A172 (cell line): ENCODE results near the gene UNC13B. TPM values are rescaled to one million over a fixed set of nuclear protein-coding genes. Genes with fewer than 3 reads are reported as not detected.

Experiments
- DNase-seq: peaks from one replicate; pipeline ENCODE4 v3.0.0-alpha.2; 2015; ENCODE audit warnings: low spot score
- total RNA-seq: library from RNA; depleted of rRNA; stranded (reverse); fragments of >200 nt; shearing (Covaris generic); gene quantifications from 2 replicates; pipeline ENCODE4 v1.2.3, GENCODE V29; 2014

The UNC13B gene
- total RNA-seq, 1 experiment from 2014 or later, result 6.7 TPM

GRCh38 chr9:35333551-35333950, 171.7 kb downstream of the UNC13B start:
- peak; percentile 3 for DNase-seq

DNA sequence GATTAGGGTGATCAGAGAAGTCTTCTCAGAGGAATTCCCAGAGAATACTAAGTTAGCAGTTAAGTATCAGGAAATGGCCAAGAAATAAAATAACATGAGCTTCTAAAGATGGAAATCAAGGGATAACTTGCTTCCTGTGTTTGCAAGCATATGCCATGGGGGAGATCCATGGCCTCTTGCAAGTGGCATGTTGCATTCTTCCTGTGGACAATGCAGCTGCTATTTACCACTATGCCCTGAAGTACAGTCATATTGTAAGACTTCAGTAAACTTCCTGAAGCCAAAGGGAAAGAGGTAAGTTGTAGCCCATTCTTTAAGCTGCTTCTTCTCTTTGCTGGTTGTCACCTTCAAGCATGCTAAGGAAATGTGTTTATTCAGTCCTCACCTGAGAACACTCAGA, 173.4 kb downstream of the UNC13B start:
- DNase-seq, result no peak

DNA sequence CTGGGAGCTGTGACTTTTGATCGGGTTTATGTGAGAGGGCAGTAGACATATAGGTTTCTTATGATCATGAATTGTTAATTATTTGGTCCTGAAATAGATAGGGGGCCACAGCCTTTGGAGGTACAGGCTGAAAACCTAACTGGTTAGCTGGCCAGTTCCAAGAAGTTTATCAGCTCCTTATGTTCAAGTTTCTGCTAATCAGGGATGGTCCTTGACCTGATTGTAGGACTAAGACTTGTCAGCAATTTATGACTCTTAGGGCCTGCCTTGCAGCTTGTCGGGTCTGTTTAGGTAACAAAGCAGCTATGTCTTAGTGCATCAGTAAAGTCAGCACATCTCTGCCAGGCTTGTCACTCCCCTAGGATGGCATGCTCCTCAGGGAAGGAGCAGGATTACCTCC, 176.3 kb downstream of the UNC13B start:
- DNase-seq, result no peak

DNA sequence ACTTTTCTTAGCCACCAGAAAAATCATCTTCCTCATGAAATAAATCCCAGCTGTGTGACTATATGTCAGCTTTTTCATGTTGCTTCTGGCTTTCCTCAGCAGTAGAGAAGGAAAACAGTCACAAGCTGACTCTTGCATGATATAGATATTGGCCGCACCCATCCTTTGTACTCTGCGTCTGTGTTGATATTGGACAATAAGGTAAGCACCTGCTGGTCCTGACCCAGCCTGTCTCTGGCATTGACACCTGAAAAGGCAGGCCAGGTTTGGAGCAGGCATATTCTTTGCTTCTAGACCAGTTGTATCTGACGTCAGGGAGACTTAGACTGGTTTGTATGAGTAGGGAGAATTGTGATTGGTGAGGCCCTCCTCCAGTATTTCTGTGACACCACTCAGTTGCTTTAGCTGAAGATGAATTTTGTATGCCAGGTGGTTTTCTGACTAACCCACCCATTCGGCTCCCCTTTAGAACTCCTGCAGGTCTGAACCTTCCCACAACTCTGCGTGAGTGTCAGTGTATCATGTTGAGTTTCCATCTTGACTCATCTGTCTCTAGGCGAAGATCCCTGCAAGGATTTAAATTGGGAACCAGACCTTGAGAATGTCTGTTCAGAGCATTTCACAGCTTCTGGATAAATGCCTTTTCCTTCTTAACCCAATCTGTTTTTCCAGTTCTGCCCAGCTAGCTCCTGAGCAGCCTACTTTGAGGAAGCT, 176.9 kb downstream of the UNC13B start:
- no peak for DNase-seq

DNA sequence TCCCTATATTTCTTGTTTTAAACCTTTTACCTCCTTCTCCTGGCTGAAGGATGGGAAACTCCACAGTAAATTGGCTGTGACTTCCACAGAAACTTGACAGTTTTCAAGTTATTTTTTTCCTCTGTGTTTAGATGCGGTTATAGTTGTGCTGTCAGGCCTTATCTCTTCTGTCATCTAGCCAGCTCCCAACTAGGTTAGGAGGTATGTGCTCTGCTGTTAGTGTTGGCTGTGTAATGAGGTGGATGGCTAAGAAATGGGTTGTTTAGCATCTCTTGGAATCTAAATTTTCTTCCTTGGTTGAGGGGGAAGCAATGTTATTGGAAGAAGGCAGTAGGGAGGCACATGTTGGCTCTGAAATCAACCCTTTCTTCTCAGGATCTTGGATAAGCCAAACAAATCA, 178.2 kb downstream of the UNC13B start:
- no peak for DNase-seq

GRCh38 chr9:35341021-35341420, 179.2 kb downstream of the UNC13B start:
- DNase-seq, result no peak

GRCh38 chr9:35341585-35341984, 179.8 kb downstream of the UNC13B start:
- DNase-seq, result no peak

DNA sequence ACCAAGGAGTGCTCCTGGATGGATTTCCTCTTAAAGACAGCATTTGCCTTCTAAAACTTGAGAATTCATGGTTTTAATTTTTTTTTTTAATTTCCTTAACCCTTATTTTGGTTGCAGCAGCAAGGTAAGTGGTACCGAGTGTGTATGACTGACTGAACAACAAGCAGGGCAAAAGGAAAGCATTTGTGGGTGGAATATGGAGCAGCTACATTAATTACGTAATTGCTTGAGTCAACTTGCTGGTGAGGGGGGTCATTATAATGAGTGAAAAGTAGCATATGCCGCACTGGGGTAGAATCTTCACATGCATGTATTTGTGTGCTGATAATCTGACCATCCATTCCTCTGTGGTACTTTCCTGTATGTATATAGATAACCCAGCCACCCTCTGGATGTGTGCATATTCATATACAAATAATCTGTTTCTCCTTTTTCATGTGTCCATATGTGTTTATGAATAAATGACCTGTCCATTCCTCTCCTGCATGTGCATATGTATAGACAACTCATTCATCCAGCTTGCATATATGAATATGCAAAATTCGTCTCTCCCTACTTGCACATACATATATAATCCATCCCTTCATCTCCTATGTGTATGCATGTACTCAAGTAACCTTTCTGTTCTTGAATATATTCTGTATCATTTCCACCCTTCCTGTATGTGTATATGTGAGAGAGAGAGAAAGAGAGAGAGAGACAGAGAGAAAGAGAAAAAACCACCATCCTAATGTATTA, 180.6 kb downstream of the UNC13B start:
- no peak for DNase-seq

DNA sequence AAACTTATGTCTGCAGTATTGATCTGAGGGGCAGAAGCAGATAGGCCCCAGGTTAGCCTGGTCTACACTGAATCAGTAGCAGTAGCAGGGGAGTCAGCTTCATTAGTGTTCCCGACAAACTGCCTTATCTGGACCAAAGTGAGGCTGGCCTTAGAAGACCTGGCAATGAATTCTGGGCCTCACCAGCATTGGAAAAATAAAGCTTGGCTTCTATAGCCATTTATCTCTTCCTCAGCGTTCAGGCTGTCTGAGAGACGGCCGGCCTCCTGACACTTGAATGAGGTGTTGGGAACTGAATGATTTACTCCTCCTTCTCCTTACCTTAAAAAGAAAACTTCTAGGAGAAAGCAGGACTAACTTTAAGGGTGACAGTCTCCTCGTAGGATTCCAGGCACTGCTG, 186.3 kb downstream of the UNC13B start:
- DNase-seq, result no peak

DNA sequence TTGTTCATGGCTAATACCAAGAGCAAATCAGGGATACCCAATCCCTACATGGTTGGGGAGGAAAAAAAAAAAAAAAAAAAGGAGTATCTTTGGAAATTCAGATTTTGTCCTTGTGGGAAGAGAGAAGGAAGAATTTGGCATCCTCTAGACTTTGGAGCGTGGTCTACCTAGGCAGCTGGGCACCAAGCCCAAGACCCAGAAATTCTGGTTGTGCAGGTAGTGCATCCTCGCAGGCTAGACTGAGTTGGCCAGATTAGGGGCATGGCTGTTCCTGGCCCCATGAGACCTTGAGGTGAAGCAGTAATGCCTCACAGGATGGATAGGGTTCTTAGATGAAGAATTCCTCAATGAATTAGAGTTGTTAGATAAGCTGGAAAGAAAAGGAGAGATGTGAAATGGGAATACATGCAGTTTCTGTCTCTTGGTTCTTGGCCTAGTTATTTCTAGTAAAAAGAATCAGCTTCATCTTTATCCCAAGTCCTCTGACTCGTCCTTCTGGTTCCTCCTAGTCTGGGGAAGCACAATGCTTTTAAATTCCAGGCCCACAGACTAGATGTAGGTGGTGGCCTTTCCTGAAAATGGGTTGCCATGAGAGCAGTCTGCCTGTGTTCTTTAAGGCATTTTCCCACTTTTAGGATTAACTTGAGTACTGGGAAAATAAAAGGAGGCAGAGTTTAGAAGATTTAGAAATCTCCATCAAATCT, 187.6 kb downstream of the UNC13B start:
- no peak for DNase-seq

GRCh38 chr9:35350212-35350611, 188.4 kb downstream of the UNC13B start:
- no peak for DNase-seq

- no peak for DNase-seq
Measured at GRCh38 chr9:35350827-35351549, 189.2 kb downstream of the UNC13B start.

DNA sequence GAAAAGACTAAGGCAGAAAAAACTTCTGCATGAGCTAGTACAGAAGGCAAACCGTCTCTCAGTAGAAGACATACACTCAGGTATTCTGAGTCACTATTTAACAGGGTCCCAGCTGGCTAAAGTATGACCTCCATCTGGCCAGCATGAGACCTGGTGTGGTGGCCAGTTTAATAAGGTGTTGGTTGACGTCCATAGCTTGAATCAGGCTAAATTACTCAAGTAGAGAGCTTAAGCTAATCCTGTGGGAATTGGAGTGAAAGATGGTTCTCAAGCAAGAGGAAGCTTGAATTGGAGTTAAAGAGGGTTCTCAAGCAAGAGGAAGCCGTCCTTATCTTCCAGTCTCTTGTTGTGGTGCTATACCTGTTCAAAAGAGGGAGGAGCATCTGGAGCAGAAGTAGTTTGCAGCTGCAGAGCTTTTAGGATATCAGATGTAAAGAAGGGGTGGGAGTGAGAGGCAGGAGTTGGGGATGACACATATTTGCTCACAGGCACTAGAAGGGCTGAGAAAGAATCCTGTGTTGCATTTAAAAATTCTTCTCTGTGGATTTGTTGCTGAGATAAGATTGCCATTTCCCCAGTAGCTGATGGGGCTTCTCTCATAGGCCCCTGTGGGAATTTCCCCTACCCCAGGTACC, 192.0 kb downstream of the UNC13B start:
- no peak for DNase-seq

DNA sequence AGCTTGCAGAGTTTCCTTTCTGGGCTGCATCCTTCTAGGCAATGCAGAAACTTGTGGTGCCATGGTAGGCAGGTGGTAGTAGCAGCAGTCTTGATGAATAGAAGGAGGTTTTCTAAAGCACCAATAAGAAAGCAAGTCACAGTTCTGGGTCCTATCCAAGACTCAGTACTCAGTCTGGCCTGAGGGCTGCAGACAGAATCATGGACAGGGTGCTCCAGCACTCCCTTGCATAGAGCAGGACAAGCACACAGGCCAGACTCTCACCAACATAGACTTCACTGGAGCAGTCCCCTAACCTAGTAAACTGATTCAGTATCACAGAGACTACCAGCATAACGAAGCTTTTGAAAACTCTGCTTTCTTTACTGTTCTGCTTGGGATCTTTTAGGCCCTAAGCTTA, 194.1 kb downstream of the UNC13B start:
- no peak for DNase-seq

DNA sequence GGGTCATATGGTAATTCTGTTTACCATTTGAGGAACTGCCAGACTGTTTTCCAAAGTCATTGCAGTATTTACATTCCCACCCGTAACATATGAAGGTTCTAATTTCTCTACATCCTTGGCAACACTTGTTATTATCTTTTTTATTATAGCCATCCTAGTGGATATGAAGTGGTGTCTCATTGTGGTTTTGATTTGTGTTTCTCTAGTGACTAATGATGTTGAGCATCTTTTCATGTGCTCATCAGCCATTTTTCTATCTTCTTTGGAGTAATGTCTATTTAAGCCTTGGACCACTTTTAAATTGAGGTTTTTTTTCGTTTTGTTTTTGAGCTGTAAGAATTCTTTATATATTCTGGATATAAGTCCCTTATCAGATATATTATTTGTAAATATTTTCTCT, 195.3 kb downstream of the UNC13B start:
- DNase-seq, result peak; percentile 8

- no peak for DNase-seq
Measured at GRCh38 chr9:35357826-35358225, 196.0 kb downstream of the UNC13B start.

DNA sequence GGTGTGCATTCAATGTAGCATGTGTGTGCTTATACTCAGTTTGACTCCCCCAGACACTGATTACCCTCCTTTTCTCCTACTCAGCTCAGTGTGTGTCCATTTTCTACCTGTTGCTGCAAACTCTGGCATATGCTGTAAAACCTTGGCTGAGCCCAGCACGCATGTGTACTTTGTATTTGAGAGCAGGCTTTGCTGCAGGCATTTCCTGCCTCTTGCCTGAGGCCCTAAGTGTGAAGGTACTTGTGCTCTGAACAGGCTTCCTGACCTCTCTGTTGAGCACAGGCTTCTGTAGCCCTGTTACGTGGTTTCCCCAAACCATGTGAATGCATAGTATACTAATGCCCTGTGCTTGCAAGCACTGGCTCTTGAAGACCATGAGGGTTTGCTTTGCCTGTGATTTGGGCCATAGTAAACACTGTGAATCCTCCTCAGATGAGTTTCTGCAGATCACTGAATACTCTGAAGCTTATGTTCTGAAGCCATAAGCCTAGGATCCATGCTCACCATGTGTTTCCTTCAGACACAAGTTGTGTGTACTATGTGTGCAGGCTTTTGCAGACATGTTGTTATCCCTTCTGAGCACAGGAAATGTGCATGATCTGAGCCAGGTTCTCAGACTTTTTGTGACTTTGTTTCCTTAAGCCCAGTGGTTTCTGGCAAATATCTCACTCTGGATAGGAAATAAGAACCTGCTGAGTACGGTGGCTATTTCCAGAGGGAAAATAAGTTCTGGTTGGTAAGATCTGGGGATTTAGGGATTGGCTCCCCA, 203.2 kb downstream of the UNC13B start:
- no peak for DNase-seq

DNA sequence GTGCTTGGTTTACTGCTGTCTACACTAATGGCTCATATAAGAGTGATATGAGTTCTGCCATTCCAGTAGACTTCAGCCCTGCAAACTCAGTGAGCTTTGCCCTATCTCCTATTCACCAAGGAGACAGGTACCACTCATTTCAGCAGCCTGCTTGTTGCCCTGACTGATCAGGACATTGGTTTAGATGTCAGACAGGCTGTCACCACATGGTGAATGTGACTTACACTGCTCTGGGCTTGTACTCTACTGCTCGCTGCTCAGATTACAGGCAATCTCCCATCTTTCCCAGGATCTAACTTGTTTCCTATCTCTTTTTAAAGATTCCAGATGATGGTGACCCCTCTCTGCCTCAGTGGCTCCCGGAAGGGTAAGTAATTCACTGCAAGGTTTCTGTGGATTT, 204.8 kb downstream of the UNC13B start:
- DNase-seq, result no peak

GRCh38 chr9:35367451-35367850, 205.6 kb downstream of the UNC13B start:
- DNase-seq, result peak; percentile 83

GRCh38 chr9:35370241-35370640, 208.4 kb downstream of the UNC13B start:
- no peak for DNase-seq

- DNase-seq, result no peak
Measured at GRCh38 chr9:35374436-35374835, 212.6 kb downstream of the UNC13B start.
